GM21447 (cell line): ENCODE measurements around the gene TCF7L1.
"Not testable (repeated sequence)": the region's sequence is repeated elsewhere in the genome, so short reads cannot be mapped to it uniquely, and the experiment has no call there.

Experiments
- ATAC-seq: cut with Tn5 transposase; IDR thresholded peaks from one replicate; pipeline ENCODE4 v1.9.1; 2021; ENCODE audit not compliant: unreplicated experiment

Gene TCF7L1

GRCh38 chr2:85341269-85342029, 208.3 kb downstream of the TCF7L1 start:
- no peak for ATAC-seq

- no peak for ATAC-seq
Measured at GRCh38 chr2:85342156-85342555, 209.0 kb downstream of the TCF7L1 start.

GRCh38 chr2:85343207-85343895, 210.2 kb downstream of the TCF7L1 start:
- not testable (repeated sequence) for ATAC-seq

GRCh38 chr2:85344356-85344954, 211.3 kb downstream of the TCF7L1 start:
- no peak for ATAC-seq

- ATAC-seq: no peak
Measured at GRCh38 chr2:85347599-85347998, 214.4 kb downstream of the TCF7L1 start.

GRCh38 chr2:85353876-85354285, 220.7 kb downstream of the TCF7L1 start:
- ATAC-seq: peak; percentile 12

GRCh38 chr2:85354286-85355072, 221.3 kb downstream of the TCF7L1 start, which contains the start of the genes ELMOD3 and RETSAT:
Gene ELMOD3, plus strand, starts transcription at chr2:85354769. Its CDS starts 2,430 bp downstream, at chr2:85357199.
Gene RETSAT, minus strand, starts transcription at chr2:85354528. Its CDS starts 21 bp downstream, at chr2:85354507.
- ATAC-seq: peak; percentile 96

- ATAC-seq: peak; percentile 3
Measured at GRCh38 chr2:85355073-85355410, 221.8 kb downstream of the TCF7L1 start.

- no peak for ATAC-seq
Measured at GRCh38 chr2:85355521-85355920, 222.3 kb downstream of the TCF7L1 start.

- ATAC-seq: no peak
Measured at GRCh38 chr2:85356186-85356585, 223.0 kb downstream of the TCF7L1 start.

GRCh38 chr2:85357736-85358135, 224.5 kb downstream of the TCF7L1 start:
- no peak for ATAC-seq
